DOHH2 (cell line): Measurements from ENCODE around the gene RAB17.

Experiments
- CTCF ChIP-seq: fragments of 200-600 bp; sonication (generic); IDR thresholded peaks from one replicate; pipeline ENCODE4 v1.5.1; 2014; ENCODE audit warnings: antibody characterized with exemption, mild to moderate bottlenecking, low read depth, low read length; ENCODE audit not compliant: poor library complexity, severe bottlenecking
- EZH2phosphoT487 ChIP-seq: fragments of 200-600 bp; sonication (generic); IDR thresholded peaks from 2 replicates; pipeline ENCODE4 v1.6.1; 2017; ENCODE audit warnings: borderline replicate concordance, mild to moderate bottlenecking, antibody characterized with exemption, low read length, moderate library complexity, mixed read lengths

DNA sequence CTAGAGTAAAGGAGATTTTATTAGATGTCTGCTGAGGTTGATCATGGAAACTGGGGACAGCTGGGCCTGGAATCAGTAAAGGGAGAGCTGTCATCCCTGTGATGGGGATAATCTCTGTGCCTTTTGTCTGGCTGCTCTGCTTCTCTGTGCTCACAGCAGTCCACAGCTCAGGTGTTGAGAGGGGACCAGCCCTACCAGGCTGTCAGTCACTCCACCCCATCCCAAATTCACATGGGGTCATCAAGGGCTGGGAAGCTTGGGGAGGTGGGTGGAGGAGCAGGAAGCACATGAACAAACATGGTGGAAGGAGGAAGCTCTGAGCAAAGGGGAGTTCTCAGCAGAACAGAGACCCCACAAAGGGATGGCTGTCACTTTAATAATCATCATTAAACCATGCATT, 23.1 kb upstream of the RAB17 start:
- no peak for TF ChIP-seq CTCF
- no peak for TF ChIP-seq EZH2phosphoT487
